Upper lobe of left lung (tissue), 4 donors: Measurements from ENCODE around the gene BLTP1.

Experiments used
- EP300 ChIP-seq, 4 donors: sonication (generic); formaldehyde crosslinking; IDR thresholded peaks; one replicate each; pipeline ENCODE4 v1.5.1; 2017; ENCODE audit warnings: antibody characterized with exemption in 4 of 4, control low read depth in 2 of 4
- POLR2A ChIP-seq, 4 donors: fragments of 450-650 bp; IDR thresholded peaks; one replicate each; pipeline ENCODE4 v1.5.1; 2016 to 2017; ENCODE audit warnings: antibody characterized with exemption in 4 of 4, mild to moderate bottlenecking in 2 of 4
- TF ChIP-seq, protein P1 (sequence below), 6 experiments: fragments of 450-650 bp in 4 of 6; fragments of 200-600 bp in 2 of 6; sonication (generic) in 2 of 6; IDR thresholded peaks; one replicate each; pipeline ENCODE4 v1.5.1; 2016 to 2019; ENCODE audit warnings: antibody characterized with exemption in 6 of 6

DNA sequence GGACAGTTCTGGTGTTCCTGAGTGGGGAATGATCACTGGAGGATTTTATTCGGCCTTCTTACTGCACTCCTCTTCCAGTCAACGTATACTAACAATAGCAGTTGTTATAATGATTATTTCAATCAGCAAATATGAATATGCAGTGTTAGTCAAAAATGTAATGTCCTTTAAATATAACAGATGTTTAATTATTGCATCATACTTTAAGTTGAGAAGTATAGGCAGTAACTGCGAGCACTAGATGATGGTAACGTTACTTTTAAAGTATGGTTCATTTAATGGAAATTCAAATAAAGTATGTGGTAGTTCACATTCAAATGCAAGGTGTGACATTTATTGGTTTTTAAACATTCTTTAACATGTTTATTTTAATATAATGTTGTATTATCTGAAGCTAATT lies 5.5 kb upstream of the BLTP1 start:
- TF ChIP-seq, protein P1, sequence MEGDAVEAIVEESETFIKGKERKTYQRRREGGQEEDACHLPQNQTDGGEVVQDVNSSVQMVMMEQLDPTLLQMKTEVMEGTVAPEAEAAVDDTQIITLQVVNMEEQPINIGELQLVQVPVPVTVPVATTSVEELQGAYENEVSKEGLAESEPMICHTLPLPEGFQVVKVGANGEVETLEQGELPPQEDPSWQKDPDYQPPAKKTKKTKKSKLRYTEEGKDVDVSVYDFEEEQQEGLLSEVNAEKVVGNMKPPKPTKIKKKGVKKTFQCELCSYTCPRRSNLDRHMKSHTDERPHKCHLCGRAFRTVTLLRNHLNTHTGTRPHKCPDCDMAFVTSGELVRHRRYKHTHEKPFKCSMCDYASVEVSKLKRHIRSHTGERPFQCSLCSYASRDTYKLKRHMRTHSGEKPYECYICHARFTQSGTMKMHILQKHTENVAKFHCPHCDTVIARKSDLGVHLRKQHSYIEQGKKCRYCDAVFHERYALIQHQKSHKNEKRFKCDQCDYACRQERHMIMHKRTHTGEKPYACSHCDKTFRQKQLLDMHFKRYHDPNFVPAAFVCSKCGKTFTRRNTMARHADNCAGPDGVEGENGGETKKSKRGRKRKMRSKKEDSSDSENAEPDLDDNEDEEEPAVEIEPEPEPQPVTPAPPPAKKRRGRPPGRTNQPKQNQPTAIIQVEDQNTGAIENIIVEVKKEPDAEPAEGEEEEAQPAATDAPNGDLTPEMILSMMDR (IDR thresholded peaks at IDR 0.05) = no peak
- no peak for TF ChIP-seq EP300 (IDR thresholded peaks at IDR 0.05)
- TF ChIP-seq POLR2A (IDR thresholded peaks at IDR 0.05) = no peak
